GM12873 (cell line): ENCODE data around the gene SMOC1.

Experiments used
- TF ChIP-seq, protein P1 (sequence below): IDR thresholded peaks from 2 replicates; pipeline ENCODE4 v1.5.1; 2012; ENCODE audit warnings: low read depth, mild to moderate bottlenecking, moderate library complexity, low read length, control low read depth; ENCODE audit not compliant: insufficient read depth; ENCODE audit errors: missing control alignments

SMOC1 gene

DNA sequence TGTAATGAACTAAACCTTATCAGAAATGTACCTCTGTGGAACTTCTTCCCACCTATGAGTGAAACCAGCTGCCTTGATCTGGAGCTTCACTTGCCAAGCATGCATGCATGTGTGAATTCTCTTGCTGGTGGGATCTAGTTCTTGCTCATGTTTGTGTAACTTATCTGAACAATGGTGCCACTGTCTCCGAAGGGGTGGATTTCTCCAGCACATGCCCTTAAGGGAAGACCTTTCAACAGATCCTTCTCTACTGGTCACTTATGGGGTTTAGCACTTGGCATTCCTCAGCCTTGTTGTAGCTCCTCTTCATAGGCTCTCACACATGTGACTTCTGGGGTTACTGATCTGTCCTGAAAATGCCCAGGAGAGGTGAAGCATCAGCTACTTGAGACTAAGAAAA is 25.0 kb downstream of the SMOC1 start:
- TF ChIP-seq, protein P1, sequence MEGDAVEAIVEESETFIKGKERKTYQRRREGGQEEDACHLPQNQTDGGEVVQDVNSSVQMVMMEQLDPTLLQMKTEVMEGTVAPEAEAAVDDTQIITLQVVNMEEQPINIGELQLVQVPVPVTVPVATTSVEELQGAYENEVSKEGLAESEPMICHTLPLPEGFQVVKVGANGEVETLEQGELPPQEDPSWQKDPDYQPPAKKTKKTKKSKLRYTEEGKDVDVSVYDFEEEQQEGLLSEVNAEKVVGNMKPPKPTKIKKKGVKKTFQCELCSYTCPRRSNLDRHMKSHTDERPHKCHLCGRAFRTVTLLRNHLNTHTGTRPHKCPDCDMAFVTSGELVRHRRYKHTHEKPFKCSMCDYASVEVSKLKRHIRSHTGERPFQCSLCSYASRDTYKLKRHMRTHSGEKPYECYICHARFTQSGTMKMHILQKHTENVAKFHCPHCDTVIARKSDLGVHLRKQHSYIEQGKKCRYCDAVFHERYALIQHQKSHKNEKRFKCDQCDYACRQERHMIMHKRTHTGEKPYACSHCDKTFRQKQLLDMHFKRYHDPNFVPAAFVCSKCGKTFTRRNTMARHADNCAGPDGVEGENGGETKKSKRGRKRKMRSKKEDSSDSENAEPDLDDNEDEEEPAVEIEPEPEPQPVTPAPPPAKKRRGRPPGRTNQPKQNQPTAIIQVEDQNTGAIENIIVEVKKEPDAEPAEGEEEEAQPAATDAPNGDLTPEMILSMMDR: no peak

GRCh38 chr14:69906201-69906600 is 27.0 kb downstream of the SMOC1 start:
- TF ChIP-seq, protein P1: no peak

GRCh38 chr14:69909826-69910550 is 30.8 kb downstream of the SMOC1 start:
- TF ChIP-seq, protein P1: no peak

GRCh38 chr14:69910871-69911270 is 31.7 kb downstream of the SMOC1 start:
- TF ChIP-seq, protein P1: no peak

DNA sequence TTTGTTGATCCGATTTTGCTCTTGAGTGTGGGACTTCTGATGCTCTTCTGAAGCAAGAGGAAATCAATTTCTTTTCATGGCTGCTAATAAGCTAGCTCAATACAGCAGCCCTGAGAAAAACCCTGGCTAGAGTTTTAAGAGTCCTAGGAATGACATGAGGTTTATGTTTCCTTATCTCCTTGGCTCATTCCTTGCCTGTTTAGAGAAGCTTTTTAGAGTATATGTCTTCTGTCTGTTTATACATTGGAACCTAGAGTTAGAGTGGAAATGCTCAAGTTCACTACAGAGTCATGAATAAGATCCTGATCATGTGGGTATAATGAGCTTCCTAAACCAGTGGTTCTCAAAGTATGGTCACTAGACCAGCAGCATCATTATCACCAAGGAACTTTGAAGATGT is 34.5 kb downstream of the SMOC1 start:
- TF ChIP-seq, protein P1: no peak

DNA sequence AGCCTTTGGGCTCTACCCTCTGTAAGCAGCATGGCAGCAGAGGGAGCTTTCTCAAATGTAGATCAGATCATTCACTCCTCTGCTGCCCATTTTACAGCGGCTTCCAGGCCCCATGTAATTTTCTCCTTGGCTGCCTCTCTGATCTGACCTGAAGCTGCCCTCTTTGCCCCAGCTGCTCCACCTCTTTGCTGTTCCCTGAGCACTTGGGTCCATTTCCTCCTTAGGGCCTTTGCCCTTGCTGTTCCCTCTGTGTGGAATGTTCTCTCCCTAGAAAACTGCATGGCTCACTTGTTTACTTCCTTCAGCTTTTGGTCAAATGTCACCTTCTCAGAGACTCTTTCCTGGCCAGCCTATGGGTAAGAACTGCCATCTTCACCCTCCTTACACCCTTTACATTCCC is 37.2 kb downstream of the SMOC1 start:
- TF ChIP-seq, protein P1: no peak

GRCh38 chr14:69917287-69917686 is 38.1 kb downstream of the SMOC1 start:
- TF ChIP-seq, protein P1: no peak

GRCh38 chr14:69919815-69920214 is 40.6 kb downstream of the SMOC1 start:
- TF ChIP-seq, protein P1: no peak
